Stimulated activated CD4-positive, alpha-beta T cell treated with anti-CD3 and anti-CD28 coated beads, Interleukin-12 subunit alpha, Interleukin-12 subunit beta, amount 100 ng/mL, for 4 hours (primary cell): ENCODE measurements around the gene RSPH6A.

Source experiments
- DNase-seq: peaks from one replicate; pipeline ENCODE4 v3.0.0-alpha.2; 2020

Gene RSPH6A

GRCh38 chr19:45824531-45825262 is 9.6 kb upstream of the RSPH6A start:
- DNase-seq: no peak

- DNase-seq: no peak
Measured at GRCh38 chr19:45824041-45824471, 8.9 kb upstream of the RSPH6A start.

GRCh38 chr19:45823182-45823581 is 8.1 kb upstream of the RSPH6A start:
- no peak for DNase-seq

- no peak for DNase-seq
Measured at GRCh38 chr19:45822716-45823115, 7.6 kb upstream of the RSPH6A start.

- DNase-seq: no peak
Measured at GRCh38 chr19:45821570-45821969, 6.5 kb upstream of the RSPH6A start.

GRCh38 chr19:45821103-45821521 is 6.0 kb upstream of the RSPH6A start:
- DNase-seq: no peak

GRCh38 chr19:45820413-45821102 is 5.5 kb upstream of the RSPH6A start:
- no peak for DNase-seq

- no peak for DNase-seq
Measured at GRCh38 chr19:45819769-45820168, 4.7 kb upstream of the RSPH6A start.

- no peak for DNase-seq
Measured at GRCh38 chr19:45817725-45818301, 2.7 kb upstream of the RSPH6A start.

- peak; percentile 97 for DNase-seq
Measured at GRCh38 chr19:45817010-45817724, 2.1 kb upstream of the RSPH6A start.

GRCh38 chr19:45816236-45817009 is 1.3 kb upstream of the RSPH6A start:
- no peak for DNase-seq

GRCh38 chr19:45815481-45816216 is 541 bp upstream of the RSPH6A start:
- DNase-seq: no peak

- no peak for DNase-seq
Measured at GRCh38 chr19:45814166-45814780, 835 bp downstream of the RSPH6A start.

- DNase-seq: no peak
Measured at GRCh38 chr19:45812297-45812696, 2.8 kb downstream of the RSPH6A start.

- DNase-seq: no peak
Measured at GRCh38 chr19:45809643-45810159, 5.4 kb downstream of the RSPH6A start.

- no peak for DNase-seq
Measured at GRCh38 chr19:45805719-45806118, 9.4 kb downstream of the RSPH6A start.

- no peak for DNase-seq
Measured at GRCh38 chr19:45804959-45805230, 10.2 kb downstream of the RSPH6A start.

GRCh38 chr19:45804140-45804958 is 10.8 kb downstream of the RSPH6A start:
- no peak for DNase-seq

GRCh38 chr19:45801603-45802175 is 13.4 kb downstream of the RSPH6A start:
- no peak for DNase-seq

- DNase-seq: no peak
Measured at GRCh38 chr19:45800070-45800553, 15.0 kb downstream of the RSPH6A start.
